Liver (tissue), 3 donors: ENCODE measurements around the gene RPS6KA5.

Experiments used
- FOXA1 ChIP-seq: IDR thresholded peaks from 2 replicates; pipeline ENCODE4 v1.6.1; 2016; ENCODE audit warnings: antibody characterized with exemption
- GABPA ChIP-seq, 2 donors: IDR thresholded peaks in 1 of 2; conservative IDR thresholded peaks in 1 of 2; 2 replicates each; pipeline ENCODE4 v1.6.1; 2016; ENCODE audit warnings: antibody characterized with exemption in 2 of 2, mild to moderate bottlenecking in 1 of 2, moderate library complexity in 1 of 2
- HNF4G ChIP-seq: IDR thresholded peaks from 2 replicates; pipeline ENCODE4 v1.6.1; 2016; ENCODE audit warnings: antibody characterized with exemption
- JUND ChIP-seq, 2 donors: IDR thresholded peaks; 2 replicates each; pipeline ENCODE4 v1.6.1; 2016; ENCODE audit warnings: antibody characterized with exemption in 2 of 2
- NR2F2 ChIP-seq: IDR thresholded peaks from 2 replicates; pipeline ENCODE4 v1.6.1; 2016; ENCODE audit warnings: antibody characterized with exemption
- RAD21 ChIP-seq, 2 donors: IDR thresholded peaks; 2 replicates each; pipeline ENCODE4 v1.6.1; 2016; ENCODE audit warnings: antibody characterized with exemption in 2 of 2, mild to moderate bottlenecking in 2 of 2
- REST ChIP-seq: IDR thresholded peaks from 2 replicates; pipeline ENCODE4 v1.6.1; 2016; ENCODE audit warnings: antibody characterized with exemption, mild to moderate bottlenecking
- SP1 ChIP-seq: IDR thresholded peaks from 2 replicates; pipeline ENCODE4 v1.6.1; 2018; ENCODE audit warnings: antibody characterized with exemption, mild to moderate bottlenecking
- TAF1 ChIP-seq: conservative IDR thresholded peaks from 2 replicates; pipeline ENCODE4 v1.6.1; 2016; ENCODE audit warnings: antibody characterized with exemption, mild to moderate bottlenecking
- YY1 ChIP-seq: IDR thresholded peaks from 2 replicates; pipeline ENCODE4 v1.6.1; 2016; ENCODE audit warnings: antibody characterized with exemption, mild to moderate bottlenecking
- ZBTB33 ChIP-seq: IDR thresholded peaks from 2 replicates; pipeline ENCODE4 v1.6.1; 2016; ENCODE audit warnings: antibody characterized with exemption
- TF ChIP-seq, protein P1 (sequence below): fragments of 150-350 bp; IDR thresholded peaks from 2 replicates; pipeline ENCODE4 v1.5.1; 2017; ENCODE audit warnings: improper control_type of control experiment, low read depth, low read length; ENCODE audit not compliant: missing input control
- TF ChIP-seq, protein P2 (sequence below): IDR thresholded peaks from 2 replicates; pipeline ENCODE4 v1.6.1; 2016; ENCODE audit warnings: antibody characterized with exemption
- TF ChIP-seq, protein P3 (sequence below): IDR thresholded peaks from 2 replicates; pipeline ENCODE4 v1.6.1; 2016; ENCODE audit warnings: antibody characterized with exemption
- donor health status: healthy.
- donor health status: healthy.

GRCh38 chr14:91100102-91100501, 39.7 kb upstream of the RPS6KA5 start:
- TF ChIP-seq, protein P1, sequence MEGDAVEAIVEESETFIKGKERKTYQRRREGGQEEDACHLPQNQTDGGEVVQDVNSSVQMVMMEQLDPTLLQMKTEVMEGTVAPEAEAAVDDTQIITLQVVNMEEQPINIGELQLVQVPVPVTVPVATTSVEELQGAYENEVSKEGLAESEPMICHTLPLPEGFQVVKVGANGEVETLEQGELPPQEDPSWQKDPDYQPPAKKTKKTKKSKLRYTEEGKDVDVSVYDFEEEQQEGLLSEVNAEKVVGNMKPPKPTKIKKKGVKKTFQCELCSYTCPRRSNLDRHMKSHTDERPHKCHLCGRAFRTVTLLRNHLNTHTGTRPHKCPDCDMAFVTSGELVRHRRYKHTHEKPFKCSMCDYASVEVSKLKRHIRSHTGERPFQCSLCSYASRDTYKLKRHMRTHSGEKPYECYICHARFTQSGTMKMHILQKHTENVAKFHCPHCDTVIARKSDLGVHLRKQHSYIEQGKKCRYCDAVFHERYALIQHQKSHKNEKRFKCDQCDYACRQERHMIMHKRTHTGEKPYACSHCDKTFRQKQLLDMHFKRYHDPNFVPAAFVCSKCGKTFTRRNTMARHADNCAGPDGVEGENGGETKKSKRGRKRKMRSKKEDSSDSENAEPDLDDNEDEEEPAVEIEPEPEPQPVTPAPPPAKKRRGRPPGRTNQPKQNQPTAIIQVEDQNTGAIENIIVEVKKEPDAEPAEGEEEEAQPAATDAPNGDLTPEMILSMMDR = no peak
- no peak for TF ChIP-seq FOXA1
- TF ChIP-seq JUND (IDR thresholded peaks at IDR 0.05) = no peak
- no peak for TF ChIP-seq TAF1
- TF ChIP-seq YY1 = no peak
- TF ChIP-seq RAD21 (IDR thresholded peaks at IDR 0.05) = no peak
- TF ChIP-seq, protein P2, sequence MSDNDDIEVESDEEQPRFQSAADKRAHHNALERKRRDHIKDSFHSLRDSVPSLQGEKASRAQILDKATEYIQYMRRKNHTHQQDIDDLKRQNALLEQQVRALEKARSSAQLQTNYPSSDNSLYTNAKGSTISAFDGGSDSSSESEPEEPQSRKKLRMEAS = no peak
- TF ChIP-seq, protein P3, sequence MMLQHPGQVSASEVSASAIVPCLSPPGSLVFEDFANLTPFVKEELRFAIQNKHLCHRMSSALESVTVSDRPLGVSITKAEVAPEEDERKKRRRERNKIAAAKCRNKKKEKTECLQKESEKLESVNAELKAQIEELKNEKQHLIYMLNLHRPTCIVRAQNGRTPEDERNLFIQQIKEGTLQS = no peak
- no peak for TF ChIP-seq SP1
- TF ChIP-seq NR2F2 = no peak
- TF ChIP-seq HNF4G = no peak
- no peak for TF ChIP-seq ZBTB33
- no peak for TF ChIP-seq GABPA (IDR thresholded peaks at IDR 0.05 in 1 of 2, conservative IDR thresholded peaks at IDR 0.05 in 1 of 2)
- TF ChIP-seq REST = no peak
